NCI-H1092 treated with DMSO at 0.1 percent for 48 hours (cell line): ENCODE data around the gene SMIM24.

Experiments
- DNase-seq: peaks from one replicate; lab custom pipeline; 2025; lab: John Stamatoyannopoulos, UW

SMIM24 gene

GRCh38 chr19:3474010-3474409 lies 6.3 kb downstream of the SMIM24 start:
- no peak for DNase-seq

GRCh38 chr19:3471954-3472655 lies 8.2 kb downstream of the SMIM24 start:
- DNase-seq, result no peak

- DNase-seq, result no peak
Measured at GRCh38 chr19:3470500-3471128, 9.7 kb downstream of the SMIM24 start.

GRCh38 chr19:3469638-3470499 lies 10.5 kb downstream of the SMIM24 start:
- no peak for DNase-seq

- no peak for DNase-seq
Measured at GRCh38 chr19:3468211-3468610, 12.1 kb downstream of the SMIM24 start.

- no peak for DNase-seq
Measured at GRCh38 chr19:3467437-3468198, 12.7 kb downstream of the SMIM24 start.

- DNase-seq, result no peak
Measured at GRCh38 chr19:3466635-3467034, 13.7 kb downstream of the SMIM24 start.

- DNase-seq, result no peak
Measured at GRCh38 chr19:3465552-3465951, 14.8 kb downstream of the SMIM24 start.

GRCh38 chr19:3464587-3465235 lies 15.6 kb downstream of the SMIM24 start:
- no peak for DNase-seq

- DNase-seq, result no peak
Measured at GRCh38 chr19:3463714-3464586, 16.4 kb downstream of the SMIM24 start.

- no peak for DNase-seq
Measured at GRCh38 chr19:3462991-3463713, 17.2 kb downstream of the SMIM24 start.

GRCh38 chr19:3459965-3460582 lies 20.3 kb downstream of the SMIM24 start:
- no peak for DNase-seq

- no peak for DNase-seq
Measured at GRCh38 chr19:3459089-3459881, 21.0 kb downstream of the SMIM24 start.

- no peak for DNase-seq
Measured at GRCh38 chr19:3458229-3459088, 21.9 kb downstream of the SMIM24 start.

- no peak for DNase-seq
Measured at GRCh38 chr19:3457528-3458228, 22.6 kb downstream of the SMIM24 start.

- no peak for DNase-seq
Measured at GRCh38 chr19:3456925-3457527, 23.3 kb downstream of the SMIM24 start.
